Ishikawa (cell line): ENCODE data around the gene INSL3.

Experiments
- CEBPB ChIP-seq: IDR thresholded peaks from 2 replicates; pipeline ENCODE4 v1.6.1; 2012
- CREB1 ChIP-seq: IDR thresholded peaks from 2 replicates; pipeline ENCODE4 v1.6.1; 2012; ENCODE audit warnings: low read depth
- EGR1 ChIP-seq: IDR thresholded peaks from 2 replicates; pipeline ENCODE4 v1.6.1; 2012
- EP300 ChIP-seq: IDR thresholded peaks from 2 replicates; pipeline ENCODE4 v1.6.1; 2012; ENCODE audit warnings: borderline replicate concordance
- FOXM1 ChIP-seq: IDR thresholded peaks from 2 replicates; pipeline ENCODE4 v1.6.1; 2012; ENCODE audit warnings: low read depth, borderline replicate concordance
- NFIC ChIP-seq: IDR thresholded peaks from 2 replicates; pipeline ENCODE4 v1.6.1; 2012
- RAD21 ChIP-seq: IDR thresholded peaks from 2 replicates; pipeline ENCODE4 v1.6.1; 2012; ENCODE audit warnings: low read depth
- TAF1 ChIP-seq: IDR thresholded peaks from 2 replicates; pipeline ENCODE4 v1.6.1; 2012; ENCODE audit warnings: low read depth, mild to moderate bottlenecking
- TCF12 ChIP-seq: IDR thresholded peaks from 2 replicates; pipeline ENCODE4 v1.6.1; 2012; ENCODE audit warnings: low read depth
- TEAD4 ChIP-seq: IDR thresholded peaks from 2 replicates; pipeline ENCODE4 v1.6.1; 2012
- YY1 ChIP-seq: IDR thresholded peaks from 2 replicates; pipeline ENCODE4 v1.6.1; 2012; ENCODE audit warnings: low read depth
- ZBTB7A ChIP-seq: IDR thresholded peaks from 2 replicates; pipeline ENCODE4 v1.6.1; 2012; ENCODE audit warnings: low read depth
- TF ChIP-seq, protein P1 (sequence below): IDR thresholded peaks from 2 replicates; pipeline ENCODE4 v1.6.1; 2012; ENCODE audit warnings: low read depth, mild to moderate bottlenecking
- TF ChIP-seq, protein P2 (sequence below): IDR thresholded peaks from 2 replicates; pipeline ENCODE4 v1.6.1; 2012
- TF ChIP-seq, protein P3 (sequence below): IDR thresholded peaks from 2 replicates; pipeline ENCODE4 v1.6.1; 2012

The INSL3 gene

GRCh38 chr19:17778251-17778967 lies 42.9 kb downstream of the INSL3 start:
- peak; percentile 40; the same call in 1 of the 2 replicates for TF ChIP-seq EGR1
- TF ChIP-seq, protein P1, sequence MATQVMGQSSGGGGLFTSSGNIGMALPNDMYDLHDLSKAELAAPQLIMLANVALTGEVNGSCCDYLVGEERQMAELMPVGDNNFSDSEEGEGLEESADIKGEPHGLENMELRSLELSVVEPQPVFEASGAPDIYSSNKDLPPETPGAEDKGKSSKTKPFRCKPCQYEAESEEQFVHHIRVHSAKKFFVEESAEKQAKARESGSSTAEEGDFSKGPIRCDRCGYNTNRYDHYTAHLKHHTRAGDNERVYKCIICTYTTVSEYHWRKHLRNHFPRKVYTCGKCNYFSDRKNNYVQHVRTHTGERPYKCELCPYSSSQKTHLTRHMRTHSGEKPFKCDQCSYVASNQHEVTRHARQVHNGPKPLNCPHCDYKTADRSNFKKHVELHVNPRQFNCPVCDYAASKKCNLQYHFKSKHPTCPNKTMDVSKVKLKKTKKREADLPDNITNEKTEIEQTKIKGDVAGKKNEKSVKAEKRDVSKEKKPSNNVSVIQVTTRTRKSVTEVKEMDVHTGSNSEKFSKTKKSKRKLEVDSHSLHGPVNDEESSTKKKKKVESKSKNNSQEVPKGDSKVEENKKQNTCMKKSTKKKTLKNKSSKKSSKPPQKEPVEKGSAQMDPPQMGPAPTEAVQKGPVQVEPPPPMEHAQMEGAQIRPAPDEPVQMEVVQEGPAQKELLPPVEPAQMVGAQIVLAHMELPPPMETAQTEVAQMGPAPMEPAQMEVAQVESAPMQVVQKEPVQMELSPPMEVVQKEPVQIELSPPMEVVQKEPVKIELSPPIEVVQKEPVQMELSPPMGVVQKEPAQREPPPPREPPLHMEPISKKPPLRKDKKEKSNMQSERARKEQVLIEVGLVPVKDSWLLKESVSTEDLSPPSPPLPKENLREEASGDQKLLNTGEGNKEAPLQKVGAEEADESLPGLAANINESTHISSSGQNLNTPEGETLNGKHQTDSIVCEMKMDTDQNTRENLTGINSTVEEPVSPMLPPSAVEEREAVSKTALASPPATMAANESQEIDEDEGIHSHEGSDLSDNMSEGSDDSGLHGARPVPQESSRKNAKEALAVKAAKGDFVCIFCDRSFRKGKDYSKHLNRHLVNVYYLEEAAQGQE = no peak
- TF ChIP-seq, protein P2, sequence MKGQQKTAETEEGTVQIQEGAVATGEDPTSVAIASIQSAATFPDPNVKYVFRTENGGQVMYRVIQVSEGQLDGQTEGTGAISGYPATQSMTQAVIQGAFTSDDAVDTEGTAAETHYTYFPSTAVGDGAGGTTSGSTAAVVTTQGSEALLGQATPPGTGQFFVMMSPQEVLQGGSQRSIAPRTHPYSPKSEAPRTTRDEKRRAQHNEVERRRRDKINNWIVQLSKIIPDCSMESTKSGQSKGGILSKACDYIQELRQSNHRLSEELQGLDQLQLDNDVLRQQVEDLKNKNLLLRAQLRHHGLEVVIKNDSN = no peak
- peak; percentile 59 for TF ChIP-seq TEAD4
- peak; percentile 69; the same call in 1 of the 2 replicates for TF ChIP-seq YY1
- no peak for TF ChIP-seq FOXM1
- TF ChIP-seq CEBPB = no peak
- TF ChIP-seq NFIC = no peak
- no peak for TF ChIP-seq RAD21
- peak; percentile 63 for TF ChIP-seq ZBTB7A
- no peak for TF ChIP-seq CREB1
- TF ChIP-seq, protein P3, sequence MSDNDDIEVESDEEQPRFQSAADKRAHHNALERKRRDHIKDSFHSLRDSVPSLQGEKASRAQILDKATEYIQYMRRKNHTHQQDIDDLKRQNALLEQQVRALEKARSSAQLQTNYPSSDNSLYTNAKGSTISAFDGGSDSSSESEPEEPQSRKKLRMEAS = peak; percentile 89
- no peak for TF ChIP-seq TAF1
- TF ChIP-seq TCF12 = peak; percentile 23; the same call in 1 of the 2 replicates
- 0 out of 2 replicates have a peak, but pooled peaks have one; percentile 42 for TF ChIP-seq EP300

GRCh38 chr19:17775991-17776803 lies 45.1 kb downstream of the INSL3 start:
- no peak for TF ChIP-seq TCF12
- TF ChIP-seq ZBTB7A = no peak
- no peak for TF ChIP-seq EGR1

DNA sequence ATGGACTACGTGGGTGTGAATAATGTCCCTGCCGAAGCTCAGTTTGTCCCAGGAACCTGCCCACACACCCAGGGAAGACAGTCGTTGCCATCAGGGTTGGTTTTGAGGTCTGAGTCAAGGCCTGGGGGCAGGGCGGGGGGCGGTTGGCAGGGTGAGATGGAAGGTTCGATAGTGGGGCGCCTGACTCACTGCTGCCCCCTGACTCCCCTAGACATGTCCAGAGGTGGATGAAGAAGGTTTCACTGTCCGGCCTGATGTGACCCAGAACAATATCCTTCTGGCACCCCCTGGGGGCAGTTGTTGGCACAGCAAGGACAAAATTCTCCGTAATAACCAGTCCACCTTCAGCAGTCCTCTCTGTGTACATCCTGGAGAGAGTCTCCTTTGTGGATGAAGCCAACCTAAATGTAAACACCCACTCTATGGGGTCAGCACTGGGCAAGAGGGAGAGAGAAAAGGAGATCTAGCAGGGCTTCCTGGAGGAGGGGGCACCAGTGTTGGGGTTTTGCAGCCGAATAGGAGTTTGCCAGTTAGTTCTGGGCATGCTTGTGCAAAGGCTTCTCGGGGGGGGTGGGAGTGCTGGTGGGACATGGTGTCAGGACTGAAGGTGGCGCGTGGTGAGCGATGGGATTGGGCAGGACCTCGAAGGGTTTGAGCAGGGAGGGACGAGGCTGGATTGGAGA lies 45.9 kb downstream of the INSL3 start:
- no peak for TF ChIP-seq CREB1
- TF ChIP-seq RAD21 = peak; percentile 66

DNA sequence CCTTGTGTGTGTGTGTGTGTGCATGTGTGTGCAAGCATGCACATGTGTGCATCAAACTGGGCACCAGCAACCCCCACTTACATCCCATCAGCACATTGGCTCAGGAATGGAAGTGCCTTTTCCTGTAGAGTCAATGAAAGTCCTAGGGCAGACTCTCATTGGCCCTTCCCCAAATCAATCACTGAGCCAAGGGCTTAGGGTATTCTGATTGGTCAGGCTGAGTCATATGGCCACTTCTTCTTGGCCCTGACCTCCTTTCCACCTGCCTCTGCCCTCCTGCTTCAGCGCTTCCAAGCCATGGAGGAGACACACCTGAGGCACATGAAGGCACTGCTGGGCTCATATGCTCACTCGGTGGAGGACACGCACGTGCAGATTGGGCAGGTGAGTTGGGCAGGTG lies 49.1 kb downstream of the INSL3 start:
- TF ChIP-seq EP300 = no peak
- TF ChIP-seq, protein P2 = peak; percentile 79
- TF ChIP-seq, protein P1 = no peak
- no peak for TF ChIP-seq TCF12
- no peak for TF ChIP-seq CREB1

DNA sequence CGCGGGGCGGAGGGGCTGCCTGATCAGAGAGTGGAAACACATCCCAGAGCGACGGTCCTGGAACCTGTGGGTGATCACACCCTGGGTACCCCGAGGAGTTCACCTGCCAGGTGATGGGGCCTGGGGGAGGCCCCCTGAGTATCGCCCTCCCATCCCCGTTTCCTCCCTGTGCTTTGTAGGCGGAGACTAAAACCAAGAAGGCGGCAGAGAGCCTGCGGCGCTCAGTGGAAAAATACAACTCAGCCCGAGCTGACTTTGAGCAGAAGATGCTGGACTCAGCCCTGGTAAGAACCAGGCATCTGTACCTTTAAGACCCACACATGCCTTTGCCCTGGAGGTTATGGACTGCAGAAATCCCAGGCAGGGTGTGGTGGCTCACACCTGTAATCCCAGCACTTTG lies 50.7 kb downstream of the INSL3 start:
- no peak for TF ChIP-seq TAF1
- no peak for TF ChIP-seq CREB1
- no peak for TF ChIP-seq YY1
- no peak for TF ChIP-seq FOXM1
- no peak for TF ChIP-seq CEBPB
- TF ChIP-seq, protein P2 = no peak
- no peak for TF ChIP-seq TEAD4
- no peak for TF ChIP-seq EP300
- TF ChIP-seq ZBTB7A = no peak
- TF ChIP-seq, protein P1 = no peak
- no peak for TF ChIP-seq TCF12
- TF ChIP-seq, protein P3 = no peak
- no peak for TF ChIP-seq RAD21
- no peak for TF ChIP-seq EGR1
- no peak for TF ChIP-seq NFIC
